Stimulated activated naive CD8-positive, alpha-beta T cell treated with anti-CD3 and anti-CD28 coated beads, Interleukin-15, Interleukin-2, amounts not matched to agents 100 U/mL and 50 U/mL, for 24 hours (primary cell): Measurements from ENCODE around the gene BLOC1S3.

Experiments
- ATAC-seq: fragments of 150-1000 bp; cut with Tn5 transposase; one replicate; pipeline ENCODE4 v1.10.0; 2021
- DNase-seq: peaks from one replicate; pipeline ENCODE4 v3.0.0; 2021

BLOC1S3 gene, protein sequence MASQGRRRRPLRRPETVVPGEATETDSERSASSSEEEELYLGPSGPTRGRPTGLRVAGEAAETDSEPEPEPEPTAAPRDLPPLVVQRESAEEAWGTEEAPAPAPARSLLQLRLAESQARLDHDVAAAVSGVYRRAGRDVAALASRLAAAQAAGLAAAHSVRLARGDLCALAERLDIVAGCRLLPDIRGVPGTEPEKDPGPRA

DNA sequence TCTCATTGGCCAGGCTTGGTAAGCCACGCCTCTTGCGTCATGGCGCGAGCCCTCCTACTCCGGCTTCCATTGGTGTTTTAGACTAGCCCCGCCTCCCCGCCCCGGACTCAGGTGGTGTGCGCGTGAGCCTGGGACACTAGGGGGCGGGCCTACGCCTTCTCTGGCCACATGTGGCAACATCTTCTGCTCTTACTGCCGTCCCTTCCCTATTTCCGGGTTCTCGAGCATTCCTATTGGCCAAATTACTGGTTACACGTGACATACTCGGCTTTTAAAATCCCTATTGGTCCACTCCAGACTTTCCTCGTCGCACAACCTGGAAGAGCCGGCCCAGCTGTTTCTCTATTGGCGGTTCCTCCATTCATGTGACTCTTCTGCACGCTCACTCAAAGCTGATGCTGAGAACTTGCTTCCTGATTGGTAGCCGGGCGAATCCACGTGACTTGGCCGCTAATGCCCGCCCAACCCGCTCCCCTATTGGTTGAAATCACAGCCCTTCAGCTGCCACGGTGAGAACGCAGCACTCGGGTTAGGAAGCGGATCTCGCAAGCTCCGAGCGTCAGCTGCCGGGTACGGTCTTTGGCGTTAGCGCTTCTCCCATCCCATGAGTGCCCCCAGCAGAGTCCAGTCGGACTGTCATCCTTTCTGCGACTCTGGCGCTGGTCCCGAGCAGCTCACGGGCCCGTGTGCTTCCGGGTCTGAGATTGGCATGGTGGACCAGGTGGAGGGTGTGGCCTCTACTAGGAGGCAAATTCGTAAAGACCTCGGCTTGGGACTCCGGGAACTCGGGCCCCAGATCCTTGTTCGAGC is at the start of gene BLOC1S3:
Gene BLOC1S3, plus strand, starts transcription at position 523 of the 810 bp plus-strand sequence. CDS start 513 bp downstream, outside the sequence.
- ATAC-seq (peak; percentile 95), DNase-seq (peak; percentile 99)

DNA sequence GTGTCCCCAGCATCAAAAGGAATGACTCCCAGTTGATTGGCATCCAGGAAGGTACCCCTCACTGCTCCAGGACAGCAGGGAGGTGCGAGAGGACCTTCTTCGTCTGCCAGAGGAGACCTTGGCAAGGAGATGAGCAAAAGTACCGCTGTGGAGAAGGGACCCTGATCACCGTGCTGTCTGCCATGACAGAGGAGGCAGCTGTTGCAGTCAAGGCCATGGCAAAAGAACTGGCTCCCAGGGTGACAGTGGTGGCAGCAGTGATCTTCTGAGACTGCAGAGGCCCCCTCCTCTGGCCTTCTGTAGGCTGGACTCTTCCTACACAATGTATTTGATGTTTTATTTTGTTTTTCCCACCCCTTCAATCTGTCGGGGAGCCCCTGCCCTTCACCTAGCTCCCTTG is 49.8 kb upstream of the BLOC1S3 start:
- DNase-seq (no peak), ATAC-seq (no peak)

DNA sequence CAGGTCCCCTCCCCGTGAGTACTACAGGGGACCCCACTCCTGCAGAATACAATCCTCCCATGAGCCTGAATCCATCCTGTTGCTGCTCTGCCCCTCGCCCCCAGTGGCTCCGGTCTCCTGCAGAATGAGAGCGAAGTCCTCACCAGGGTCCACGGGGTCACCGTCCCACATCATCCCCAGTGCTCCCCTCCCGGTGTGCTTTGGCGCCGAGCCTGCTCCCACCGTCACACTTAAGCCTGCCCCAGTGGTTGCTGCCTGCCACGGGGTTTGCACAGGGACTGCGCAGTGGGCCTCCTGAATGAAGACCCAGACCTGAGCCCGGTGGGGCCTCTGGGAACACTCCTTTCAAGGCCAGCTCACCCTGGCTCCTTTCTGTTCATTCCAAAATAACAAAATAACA is 48.3 kb upstream of the BLOC1S3 start:
- ATAC-seq (no peak), DNase-seq (no peak)

DNA sequence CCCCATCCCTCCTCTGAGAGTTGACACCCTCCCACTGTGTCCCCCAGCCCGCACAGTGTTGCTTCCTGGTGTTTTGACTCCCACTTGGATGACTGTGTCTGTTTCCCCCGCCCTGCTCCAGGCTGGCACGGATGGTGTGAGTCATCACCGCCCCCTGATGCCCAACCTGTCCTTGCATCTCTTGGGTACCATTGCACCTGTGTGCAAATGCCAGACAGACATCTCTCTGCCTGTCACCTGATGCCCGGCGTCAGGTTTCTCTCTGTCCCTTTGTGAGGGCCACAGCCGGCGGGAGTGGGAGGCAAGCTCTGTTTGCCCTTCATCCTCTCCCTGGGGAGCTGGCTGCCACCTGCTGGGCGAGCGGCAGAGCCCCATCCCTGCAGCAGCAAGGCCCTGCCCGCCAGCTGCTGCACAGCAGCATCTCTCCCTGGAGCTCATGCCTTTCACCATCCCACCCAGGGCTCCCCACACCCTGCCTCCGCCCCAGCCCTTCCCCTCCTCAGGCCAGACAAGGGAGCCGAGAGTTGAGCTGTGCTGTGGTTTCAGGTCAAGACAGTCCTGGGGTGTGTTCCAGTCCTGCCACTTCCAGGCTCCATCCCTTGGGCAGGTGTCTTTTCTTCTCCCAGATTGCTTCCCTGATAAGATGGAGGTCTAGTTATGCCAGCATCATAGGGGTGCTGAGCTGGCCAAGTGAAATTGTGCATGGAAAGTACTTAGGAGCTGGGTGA is 47.5 kb upstream of the BLOC1S3 start:
- ATAC-seq (no peak), DNase-seq (no peak)

DNA sequence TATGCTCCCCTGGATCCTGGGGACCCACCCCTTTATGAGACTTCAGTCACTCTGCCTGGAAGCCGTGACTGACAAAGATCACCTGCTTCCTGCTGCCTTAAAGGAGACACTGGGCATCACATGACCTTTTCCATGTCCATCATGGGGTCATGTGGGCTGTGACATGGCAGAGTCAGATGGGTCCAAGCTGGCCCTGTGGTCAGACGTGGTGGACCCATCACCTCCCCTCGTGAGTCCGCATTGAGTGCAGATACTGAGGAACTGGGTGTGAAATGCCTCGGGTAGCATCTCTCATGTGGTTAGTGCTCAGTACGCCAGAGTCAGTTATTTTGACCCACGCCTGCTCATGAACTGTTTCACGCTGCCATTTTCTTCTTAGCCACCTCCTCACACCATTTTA is 44.9 kb upstream of the BLOC1S3 start:
- ATAC-seq = no peak

DNA sequence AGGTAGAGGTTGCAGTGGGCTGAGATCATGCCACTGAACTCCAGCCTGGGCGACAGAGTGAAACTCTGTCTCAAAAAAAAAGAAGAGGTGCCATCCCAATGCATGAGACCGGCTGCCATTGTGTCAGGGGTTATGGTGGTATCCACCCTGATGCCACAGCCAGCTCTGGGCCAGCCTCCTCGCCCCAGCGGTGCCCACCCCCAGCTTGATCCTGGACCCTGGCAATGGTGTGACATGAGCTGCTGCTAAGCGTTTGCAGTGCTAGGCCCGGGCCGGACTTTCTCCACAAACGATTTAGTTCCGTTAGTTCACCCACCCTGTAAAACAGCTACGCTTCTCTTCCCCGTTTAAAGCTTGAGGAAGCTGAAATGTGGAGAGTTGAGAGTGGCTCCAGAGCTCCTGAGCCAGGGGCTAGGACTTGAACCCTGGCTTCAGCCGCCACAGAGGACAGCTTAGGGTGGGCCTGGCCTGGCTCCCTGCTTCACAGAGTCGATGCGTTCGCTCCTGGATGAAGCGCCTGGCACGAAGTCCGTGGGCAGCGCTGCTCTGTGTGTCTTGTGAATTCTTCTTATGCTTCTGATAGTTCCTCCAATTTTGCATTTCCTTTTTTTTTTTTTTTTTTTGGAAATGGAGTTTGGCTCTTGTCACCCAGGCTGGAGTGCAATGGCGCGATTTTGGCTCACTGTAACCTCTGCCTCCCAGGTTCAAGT is 43.3 kb upstream of the BLOC1S3 start:
- ATAC-seq (no peak), DNase-seq (no peak)

More for the DNA sequence above, 44.9 kb upstream of the BLOC1S3 start:
- no peak for DNase-seq

DNA sequence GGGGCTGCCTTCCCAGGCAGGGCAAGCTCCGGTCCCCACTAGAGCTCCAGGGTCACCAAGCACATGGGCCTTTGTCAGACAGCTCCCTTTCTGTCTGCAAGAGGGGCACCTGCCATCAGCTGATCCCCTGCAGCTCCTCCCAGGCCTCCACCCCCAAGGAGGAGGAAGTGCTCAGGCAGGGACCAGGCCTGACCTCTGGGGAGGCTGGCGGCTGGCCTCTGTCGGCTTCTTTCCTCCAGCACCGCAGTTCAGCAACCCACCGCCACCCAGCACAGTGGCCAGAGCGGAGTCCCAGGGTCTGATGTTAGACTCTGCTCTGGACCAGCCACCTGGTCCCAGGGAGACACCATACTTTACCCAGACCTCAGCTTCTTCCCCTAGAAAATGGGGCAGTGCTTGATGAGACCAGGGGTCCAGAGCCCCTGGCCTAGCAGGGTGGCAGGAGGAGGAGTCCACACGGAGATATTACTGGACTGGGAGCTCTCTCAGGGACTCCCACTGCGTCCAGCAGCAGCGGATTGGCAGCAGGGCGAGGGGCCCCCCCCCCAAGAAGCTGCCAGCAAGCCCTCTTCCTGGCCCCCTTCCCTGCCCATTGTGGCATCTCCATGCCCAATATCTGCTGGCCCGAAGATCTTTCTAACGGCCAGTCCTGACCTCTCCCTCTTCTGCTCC is 41.9 kb upstream of the BLOC1S3 start:
- ATAC-seq = no peak
- DNase-seq = no peak

DNA sequence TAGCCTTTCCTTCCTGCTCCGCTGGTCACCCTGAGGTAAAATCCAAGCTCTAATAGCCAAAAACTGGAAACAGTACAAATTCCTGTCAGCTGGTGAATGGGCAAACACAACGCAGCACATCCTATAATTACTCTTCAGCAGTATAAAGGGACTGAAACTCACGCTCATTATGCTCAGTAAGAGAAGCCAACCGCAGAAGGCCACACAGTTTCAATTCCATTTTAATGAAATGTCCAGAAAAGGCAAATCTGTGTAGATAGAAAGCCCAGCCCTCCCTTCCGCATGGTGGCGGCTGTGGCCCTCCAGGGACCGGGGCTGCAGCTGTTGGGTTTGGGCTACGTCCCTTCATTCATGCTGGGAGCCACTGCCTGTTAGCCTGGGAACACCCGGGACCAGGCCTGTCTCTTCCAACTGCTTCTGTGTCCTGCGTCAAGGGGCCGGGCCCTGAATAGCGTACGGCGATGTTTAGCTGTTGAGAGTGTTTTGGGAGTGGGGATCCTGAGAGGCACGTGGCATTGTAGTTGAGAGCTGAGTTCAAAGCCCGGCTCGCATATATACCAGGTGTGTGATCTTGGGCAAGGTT is 41.3 kb upstream of the BLOC1S3 start:
- DNase-seq = no peak
- no peak for ATAC-seq

DNA sequence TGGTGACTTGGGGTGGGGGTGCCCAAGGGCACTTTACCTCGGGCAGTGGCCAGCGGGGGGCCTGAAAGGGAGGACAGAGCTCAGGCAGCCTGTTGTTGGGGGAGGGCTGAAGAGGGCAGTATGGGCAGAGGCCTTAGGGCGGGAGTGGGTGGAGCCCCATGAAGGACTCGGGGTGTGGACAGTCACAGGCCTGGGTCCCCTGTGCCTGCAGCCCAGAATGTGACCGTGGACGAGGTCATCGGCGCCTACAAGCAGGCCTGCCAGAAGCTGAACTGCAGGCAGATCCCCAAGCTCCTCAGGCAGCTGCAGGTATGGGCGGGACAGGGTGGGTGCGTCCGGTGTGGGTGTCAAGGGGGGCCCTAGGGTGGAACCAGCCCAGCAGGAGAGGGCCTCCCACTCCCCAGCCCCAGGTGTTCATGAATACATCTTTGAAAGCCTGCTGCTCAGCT is 40.3 kb upstream of the BLOC1S3 start:
- no peak for ATAC-seq

DNA sequence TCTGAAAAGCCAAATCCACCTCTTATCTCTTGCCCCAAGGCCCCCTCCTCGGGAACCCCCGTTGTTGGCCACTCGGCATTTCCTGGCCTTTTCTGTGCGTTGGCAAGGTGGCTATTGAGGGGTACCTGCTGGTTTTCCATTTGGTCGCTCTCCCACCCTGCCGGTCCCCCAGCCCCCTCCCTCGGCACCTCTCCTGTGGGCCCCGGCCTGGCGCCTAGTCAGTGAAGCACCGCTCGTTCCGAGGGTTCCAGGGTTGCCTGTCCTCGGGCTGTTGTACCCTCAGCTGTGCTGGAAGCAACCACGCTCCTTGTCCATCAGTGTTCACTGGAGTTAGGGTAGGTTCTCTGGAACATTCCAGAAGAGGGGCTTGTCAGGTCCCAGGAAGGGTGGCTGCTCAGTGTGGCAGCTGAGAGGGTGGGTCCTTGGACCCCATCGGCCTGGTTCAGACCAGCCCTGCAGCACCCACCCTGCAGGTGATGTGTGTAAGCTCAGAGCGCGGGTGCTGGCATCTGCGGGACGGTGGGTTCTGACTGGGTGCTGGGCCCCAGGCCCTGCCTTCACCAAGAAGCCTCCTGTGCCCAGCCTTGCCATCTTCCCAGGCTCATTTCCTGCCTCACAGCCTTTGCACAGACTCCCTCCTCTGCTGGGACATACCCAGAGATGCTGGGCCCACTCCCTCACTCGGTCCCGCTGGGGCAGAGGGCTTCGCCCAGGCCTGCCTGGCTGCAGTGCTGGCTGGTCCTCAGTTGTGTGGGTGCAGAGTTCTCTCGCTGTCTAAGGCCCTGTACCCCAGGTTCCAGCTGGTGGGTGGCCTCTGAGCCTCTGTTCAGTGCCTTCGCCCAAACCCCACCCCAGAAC is 39.1 kb upstream of the BLOC1S3 start:
- ATAC-seq (no peak), DNase-seq (no peak)

More for the DNA sequence above, 40.3 kb upstream of the BLOC1S3 start:
- DNase-seq = no peak

DNA sequence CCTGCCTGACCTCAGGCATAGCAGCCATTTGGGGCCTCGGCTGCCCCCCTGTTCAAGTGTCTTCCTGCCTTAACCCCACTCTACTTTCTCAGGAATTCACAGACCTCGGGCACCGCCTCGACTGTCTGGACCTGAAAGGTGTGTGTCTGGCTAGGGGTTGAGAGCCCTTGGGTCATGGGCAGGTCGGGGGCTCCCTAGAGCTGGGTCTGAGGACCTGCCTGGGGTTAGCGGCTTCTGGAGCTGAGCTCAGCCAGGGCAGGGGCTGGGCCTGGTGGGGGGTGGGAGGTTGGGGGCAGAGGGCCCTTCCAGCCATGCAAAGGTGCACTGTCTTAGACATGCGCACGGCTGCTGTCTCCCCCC is 38.5 kb upstream of the BLOC1S3 start:
- ATAC-seq = no peak
- no peak for DNase-seq

DNA sequence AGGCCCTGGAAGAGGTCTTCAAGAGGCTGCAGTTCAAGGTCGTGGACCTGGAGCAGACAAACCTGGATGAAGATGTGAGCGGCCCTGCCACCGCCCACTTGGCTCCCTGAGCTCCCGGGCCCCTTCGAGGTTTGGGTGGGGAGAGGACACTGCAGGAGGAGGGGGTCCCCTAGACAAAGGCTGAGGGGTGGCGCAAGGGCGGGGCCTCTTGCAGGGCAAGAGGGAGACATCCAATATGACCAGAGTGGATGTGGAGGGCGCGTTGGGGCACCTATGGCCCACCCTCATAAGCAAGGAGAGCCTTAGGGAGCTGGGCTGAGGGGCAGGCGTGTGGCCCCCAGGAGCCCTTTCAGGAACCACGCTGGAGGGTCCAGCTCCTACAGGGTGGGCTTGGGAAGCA is 38.1 kb upstream of the BLOC1S3 start:
- ATAC-seq (no peak), DNase-seq (no peak)

DNA sequence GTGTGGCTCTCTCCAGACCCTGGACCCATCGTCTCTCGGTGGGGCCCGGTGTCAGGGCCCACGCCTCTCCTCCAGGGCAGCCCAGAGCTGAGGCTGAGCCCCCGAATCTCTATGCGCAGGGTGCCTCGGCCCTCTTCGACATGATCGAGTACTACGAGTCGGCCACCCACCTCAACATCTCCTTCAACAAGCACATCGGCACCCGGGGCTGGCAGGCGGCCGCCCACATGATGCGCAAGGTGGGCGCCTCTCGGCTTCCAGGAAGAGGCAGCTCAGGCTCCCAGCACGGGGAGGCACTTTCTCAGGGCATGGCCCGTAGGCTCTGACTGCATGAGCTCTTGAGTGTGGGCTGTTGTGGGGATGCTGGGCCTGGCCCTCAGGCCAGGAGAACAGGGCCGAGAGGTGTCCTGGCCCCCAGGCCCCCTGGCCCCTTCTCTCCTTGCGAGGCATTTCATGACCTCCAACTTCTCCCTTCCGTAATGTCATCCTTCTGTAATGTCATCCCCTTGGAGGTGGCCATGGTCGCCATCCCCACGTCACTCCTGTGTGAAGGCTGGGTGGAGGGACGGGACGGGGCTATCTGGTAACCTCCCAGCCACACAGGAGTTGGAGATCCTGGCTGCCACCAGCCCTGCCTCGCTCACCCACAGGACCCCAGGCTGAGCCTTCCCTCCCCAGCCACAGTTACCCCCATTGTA is 37.2 kb upstream of the BLOC1S3 start:
- ATAC-seq (no peak), DNase-seq (no peak)

DNA sequence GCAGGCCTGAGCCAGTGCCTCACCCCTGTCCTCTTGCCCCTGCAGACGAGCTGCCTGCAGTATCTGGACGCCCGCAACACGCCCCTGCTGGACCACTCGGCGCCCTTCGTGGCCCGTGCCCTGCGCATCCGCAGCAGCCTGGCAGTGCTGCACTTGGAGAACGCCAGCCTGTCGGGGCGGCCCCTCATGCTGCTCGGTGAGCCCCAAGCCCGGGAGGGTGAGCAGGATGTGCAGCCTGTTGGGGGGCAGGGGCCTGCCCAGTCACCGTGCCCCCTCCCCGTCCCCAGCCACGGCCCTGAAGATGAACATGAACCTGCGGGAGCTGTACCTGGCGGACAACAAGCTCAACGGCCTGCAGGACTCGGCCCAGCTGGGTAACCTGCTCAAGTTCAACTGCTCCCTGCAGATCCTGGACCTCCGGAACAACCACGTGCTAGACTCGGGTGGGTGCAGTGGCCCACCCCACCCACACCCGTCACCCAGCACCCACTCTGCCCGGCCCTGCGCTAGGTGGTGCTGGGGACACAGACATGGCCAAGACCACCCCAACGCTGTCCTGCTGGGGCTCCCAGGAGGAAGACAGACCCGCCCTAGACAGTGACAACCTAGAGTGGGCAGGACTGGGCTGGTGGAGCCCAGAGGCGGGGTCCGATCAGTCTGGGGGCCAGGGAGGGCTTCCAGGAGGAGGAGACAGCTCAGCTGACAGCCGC is 36.4 kb upstream of the BLOC1S3 start:
- no peak for ATAC-seq
- no peak for DNase-seq

DNA sequence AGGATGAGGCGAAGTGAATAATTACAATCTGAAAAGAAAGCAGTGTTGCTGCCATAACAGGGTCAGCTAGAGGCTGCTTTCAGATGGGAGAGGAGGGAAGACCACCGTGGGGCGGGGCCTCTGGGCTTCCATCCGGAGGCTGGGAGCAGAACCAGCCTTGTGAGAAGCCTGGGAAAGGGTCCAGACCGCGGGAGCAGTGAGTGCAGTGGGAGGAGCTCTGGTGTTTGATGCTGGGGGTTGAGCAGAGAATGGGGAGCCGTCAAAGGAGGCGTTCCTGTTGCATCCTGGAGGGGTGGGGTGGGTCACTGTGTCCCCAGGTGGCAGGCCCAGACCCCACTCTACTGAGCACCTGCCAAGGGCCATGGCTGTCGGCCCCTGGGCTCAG is 35.9 kb upstream of the BLOC1S3 start:
- DNase-seq = no peak
- no peak for ATAC-seq

DNA sequence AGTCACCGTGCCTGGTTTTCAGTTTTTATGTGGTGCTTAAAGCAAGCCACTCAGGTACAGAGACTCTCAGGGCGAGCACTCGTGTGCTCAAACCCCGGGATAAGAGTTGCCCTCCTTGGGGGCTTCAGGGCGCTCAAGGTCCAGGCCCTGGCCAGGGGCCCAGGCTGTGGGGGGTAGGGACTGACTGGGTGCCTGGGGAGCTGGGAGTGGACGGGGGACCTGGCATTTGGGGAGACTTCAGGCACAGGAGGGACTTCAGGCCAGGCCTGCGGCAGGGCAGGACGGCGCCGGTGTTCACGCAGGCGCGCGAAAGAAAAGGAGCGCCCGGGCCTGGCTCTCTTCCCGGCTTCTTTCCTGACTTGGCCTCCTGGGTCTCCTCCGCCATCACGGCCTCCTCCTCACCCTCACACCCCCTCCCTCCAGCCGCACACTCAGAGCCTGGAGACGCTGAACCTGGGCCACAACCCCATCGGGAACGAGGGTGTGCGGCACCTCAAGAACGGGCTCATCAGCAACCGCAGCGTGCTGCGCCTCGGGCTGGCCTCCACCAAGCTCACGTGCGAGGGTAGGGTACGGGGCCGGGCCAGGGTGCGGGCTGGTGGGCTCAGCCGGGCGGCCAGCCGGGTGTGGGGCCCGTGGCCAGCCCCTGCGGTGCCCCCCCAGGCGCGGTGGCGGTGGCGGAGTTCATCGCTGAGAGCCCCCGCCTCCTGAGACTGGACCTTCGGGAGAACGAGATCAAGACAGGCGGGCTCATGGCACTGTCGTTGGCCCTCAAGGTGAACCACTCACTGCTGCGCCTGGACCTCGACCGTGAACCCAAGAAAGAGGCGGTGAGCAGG is 33.9 kb upstream of the BLOC1S3 start:
- ATAC-seq (no peak), DNase-seq (no peak)

DNA sequence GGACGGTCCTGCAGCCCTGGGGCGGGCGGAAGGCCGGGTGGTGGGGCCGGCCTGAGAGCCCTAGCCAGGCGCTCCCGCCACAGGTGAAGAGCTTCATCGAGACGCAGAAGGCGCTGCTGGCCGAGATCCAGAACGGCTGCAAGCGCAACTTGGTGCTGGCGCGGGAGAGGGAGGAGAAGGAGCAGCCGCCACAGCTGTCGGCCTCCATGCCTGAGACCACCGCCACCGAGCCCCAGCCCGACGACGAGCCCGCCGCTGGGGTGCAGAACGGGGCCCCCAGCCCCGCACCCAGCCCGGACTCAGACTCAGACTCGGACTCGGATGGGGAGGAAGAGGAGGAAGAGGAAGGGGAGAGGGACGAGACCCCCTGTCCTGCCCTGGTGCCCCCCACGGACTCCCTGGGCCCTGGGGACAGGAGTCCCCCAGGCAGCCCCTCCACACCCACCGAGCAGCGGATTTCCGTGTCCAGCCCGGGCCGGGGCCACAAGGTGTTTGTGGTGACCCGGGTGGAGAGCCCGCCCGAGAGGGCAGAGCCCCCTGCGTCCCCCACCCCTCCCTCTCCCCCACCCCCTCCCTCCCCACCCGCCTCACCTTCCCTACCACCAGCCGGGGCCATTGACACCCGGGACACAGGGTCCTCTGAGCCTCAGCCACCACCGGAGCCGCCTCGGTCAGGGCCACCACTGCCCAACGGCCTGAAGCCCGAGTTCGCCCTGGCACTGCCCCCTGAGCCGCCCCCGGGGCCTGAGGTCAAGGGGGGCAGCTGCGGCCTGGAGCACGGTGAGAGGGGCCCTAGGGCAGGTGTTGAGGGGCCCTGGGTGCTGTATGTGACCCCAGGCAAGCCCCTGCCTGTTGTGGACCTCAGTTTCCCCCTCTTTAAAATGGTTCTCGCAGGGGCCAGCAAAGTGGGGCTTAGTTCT is 33.1 kb upstream of the BLOC1S3 start:
- ATAC-seq (no peak), DNase-seq (no peak)
